A549 (cell line): ENCODE data around the gene FBLIM1.

Source experiments
- CHD2 ChIP-seq: fragments of 150-350 bp; IDR thresholded peaks from 2 replicates; pipeline ENCODE4 v1.6.1; 2014; ENCODE audit warnings: low read length; ENCODE audit not compliant: partially characterized antibody
- CHD4 ChIP-seq: fragments of 200-600 bp; sonication (generic); IDR thresholded peaks from 2 replicates; pipeline ENCODE4 v1.6.1; 2016; ENCODE audit warnings: antibody characterized with exemption, mild to moderate bottlenecking, borderline replicate concordance
- CTCF ChIP-seq: fragments of >200 bp; sonication (Bioruptor Twin); formaldehyde crosslinking; IDR thresholded peaks from 3 replicates; pipeline ENCODE4 v1.5.1; 2016
- EHF ChIP-seq: fragments of 250-450 bp; sonication (Bioruptor Pico); IDR thresholded peaks from 2 replicates; pipeline ENCODE4 v1.5.0; 2020; ENCODE audit warnings: mild to moderate bottlenecking
- EP300 ChIP-seq, 2 experiments: fragments of >200 bp; sonication (Bioruptor Twin); formaldehyde crosslinking; IDR thresholded peaks; 2 replicates in 1 of 2; 3 replicates in 1 of 2; pipeline ENCODE4 v1.6.1; 2016 to 2017
- MAX ChIP-seq: IDR thresholded peaks from 2 replicates; pipeline ENCODE4 v1.6.1; 2012
- MYC ChIP-seq: IDR thresholded peaks from 2 replicates; pipeline ENCODE4 v1.6.1; 2012; ENCODE audit warnings: mild to moderate bottlenecking, inconsistent platforms, low read length, improper control_type of control experiment, borderline replicate concordance
- PBX3 ChIP-seq: IDR thresholded peaks from 2 replicates; pipeline ENCODE4 v1.6.1; 2012
- POLR2A ChIP-seq: IDR thresholded peaks from 2 replicates; pipeline ENCODE4 v1.6.1; 2012; ENCODE audit warnings: mild to moderate bottlenecking, low read length
- RARB ChIP-seq: fragments of 250-450 bp; sonication (Bioruptor Pico); IDR thresholded peaks from 2 replicates; pipeline ENCODE4 v1.8.0; 2021; ENCODE audit warnings: mild to moderate bottlenecking, moderate library complexity
- RNF2 ChIP-seq: fragments of 200-600 bp; sonication (generic); IDR thresholded peaks from 2 replicates; pipeline ENCODE4 v1.6.1; 2016; ENCODE audit warnings: low read depth, mild to moderate bottlenecking, antibody characterized with exemption, moderate library complexity, borderline replicate concordance
- USF2 ChIP-seq: fragments of 450-650 bp; IDR thresholded peaks from 2 replicates; pipeline ENCODE4 v1.6.1; 2014; ENCODE audit warnings: antibody characterized with exemption
- ZFP36 ChIP-seq: fragments of 450-650 bp; IDR thresholded peaks from 2 replicates; pipeline ENCODE4 v1.6.1; 2014; ENCODE audit warnings: borderline replicate concordance; ENCODE audit not compliant: partially characterized antibody

GRCh38 chr1:15748690-15749398 lies 9.8 kb upstream of the FBLIM1 start:
- TF ChIP-seq POLR2A: no peak
- TF ChIP-seq RNF2: no peak
- TF ChIP-seq MYC: no peak
- TF ChIP-seq RARB (CRISPR knock-in tag): no peak
- TF ChIP-seq ZFP36: no peak
- no peak for TF ChIP-seq PBX3
- no peak for TF ChIP-seq CTCF
- no peak for TF ChIP-seq CHD4
- no peak for TF ChIP-seq CHD2
- TF ChIP-seq EP300 (IDR thresholded peaks at IDR 0.05): no peak
- TF ChIP-seq EHF (CRISPR knock-in tag): no peak
- TF ChIP-seq MAX: no peak
- no peak for TF ChIP-seq USF2
